ENCODE results near the gene LLCFC1.

GRCh38 chr7:142890874-142891485 is 48.3 kb upstream of the LLCFC1 start:
- TF ChIP-seq CTCF (IDR thresholded peaks at IDR 0.05; ENCODE audit: low read depth, low read length) (no peak), EZH2phosphoT487 (IDR thresholded peaks at IDR 0.05; ENCODE audit: low read depth) (no peak)
